Measurements from ENCODE around the gene ABI3BP. TPM values are rescaled to one million over a fixed set of nuclear protein-coding genes. Genes with fewer than 3 reads are reported as not detected.

Gene ABI3BP
- total RNA-seq, 4 donors from 2014 or later, result 7.9 to 32.6 (median 17.6) TPM

- no peaks in the 10 kb centered on the region for H3K27me3 ChIP-seq
- DNase-seq, result no peak
These were observed 113.9 kb downstream of the ABI3BP start for GRCh38 chr3:100879195-100879810.

DNA sequence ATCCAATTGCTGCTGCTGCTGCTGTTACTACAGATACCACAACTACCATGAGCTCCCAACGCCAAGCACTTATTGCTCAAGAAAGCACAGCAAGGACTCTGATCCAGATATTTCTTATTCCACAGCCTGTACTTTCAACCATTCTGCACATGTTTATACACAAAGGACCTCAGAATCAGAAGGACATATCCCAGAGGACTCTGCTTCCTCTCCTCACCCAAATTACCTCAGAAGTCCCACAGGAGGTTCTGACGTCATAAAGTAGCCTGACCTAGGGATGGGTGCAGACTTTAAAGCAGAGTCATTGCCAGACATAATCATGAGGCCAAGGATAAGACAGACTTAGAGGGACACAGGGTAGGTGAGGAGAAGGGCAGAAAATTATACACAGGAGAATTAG, 115.9 kb downstream of the ABI3BP start:
- Histone ChIP-seq H3K9me3 (no peaks in the 10 kb centered on the region), H3K4me3 (no peak overlapping the region), H3K27me3 (no peaks in the 10 kb centered on the region), H3K27ac (no peak overlapping the region), H3K4me1 (peaks cover 0 to 12% (median 0%) of the 10 kb centered on the region in 4 donors), H3K36me3 (no peaks in the 10 kb centered on the region)
- TF ChIP-seq, protein P1, sequence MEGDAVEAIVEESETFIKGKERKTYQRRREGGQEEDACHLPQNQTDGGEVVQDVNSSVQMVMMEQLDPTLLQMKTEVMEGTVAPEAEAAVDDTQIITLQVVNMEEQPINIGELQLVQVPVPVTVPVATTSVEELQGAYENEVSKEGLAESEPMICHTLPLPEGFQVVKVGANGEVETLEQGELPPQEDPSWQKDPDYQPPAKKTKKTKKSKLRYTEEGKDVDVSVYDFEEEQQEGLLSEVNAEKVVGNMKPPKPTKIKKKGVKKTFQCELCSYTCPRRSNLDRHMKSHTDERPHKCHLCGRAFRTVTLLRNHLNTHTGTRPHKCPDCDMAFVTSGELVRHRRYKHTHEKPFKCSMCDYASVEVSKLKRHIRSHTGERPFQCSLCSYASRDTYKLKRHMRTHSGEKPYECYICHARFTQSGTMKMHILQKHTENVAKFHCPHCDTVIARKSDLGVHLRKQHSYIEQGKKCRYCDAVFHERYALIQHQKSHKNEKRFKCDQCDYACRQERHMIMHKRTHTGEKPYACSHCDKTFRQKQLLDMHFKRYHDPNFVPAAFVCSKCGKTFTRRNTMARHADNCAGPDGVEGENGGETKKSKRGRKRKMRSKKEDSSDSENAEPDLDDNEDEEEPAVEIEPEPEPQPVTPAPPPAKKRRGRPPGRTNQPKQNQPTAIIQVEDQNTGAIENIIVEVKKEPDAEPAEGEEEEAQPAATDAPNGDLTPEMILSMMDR (IDR thresholded peaks at IDR 0.05), result no peak
- TF ChIP-seq POLR2AphosphoS5 (IDR thresholded peaks at IDR 0.05) (no peak), EP300 (IDR thresholded peaks at IDR 0.05; ENCODE audit: low read depth) (no peak), POLR2A (IDR thresholded peaks at IDR 0.05) (no peak)
- in situ Hi-C loops (cut with MboI; ENCODE audit: low pct_ligation_motif_present in 1 of 4, low pct_unique_long_range_greater_than_20kb in 1 of 4, low sequenced_read_pairs in 3 of 4), result no loop called here
- WGBS, 2 donors (ENCODE audit: low coverage in 1 of 2), result 81 to 82% methylated on average over 2 of the region's 2 CpGs
- DNase-seq, result no peak
- intact Hi-C loops (cut with DNase I; ENCODE audit: low total_unique reads), result no loop called here

More at GRCh38 chr3:100879195-100879810, 113.9 kb downstream of the ABI3BP start:
- Histone ChIP-seq H3K4me1 (peaks cover 0 to 12% (median 0%) of the 10 kb centered on the region in 4 donors), H3K4me3 (no peak overlapping the region), H3K9me3 (no peaks in the 10 kb centered on the region), H3K36me3 (no peaks in the 10 kb centered on the region), H3K27ac (peak overlapping the region in 3 of 4 donors; percentile 7 to 16 (median 14))
- 62 to 82% methylated on average over 4 of the region's 4 CpGs for WGBS, 2 donors (ENCODE audit: low coverage in 1 of 2)
- intact Hi-C loops (cut with DNase I; ENCODE audit: low total_unique reads), result no loop called here
- TF ChIP-seq POLR2AphosphoS5 (IDR thresholded peaks at IDR 0.05) (no peak), POLR2A (IDR thresholded peaks at IDR 0.05) (no peak)
- in situ Hi-C loops (cut with MboI; ENCODE audit: low pct_ligation_motif_present in 1 of 4, low pct_unique_long_range_greater_than_20kb in 1 of 4, low sequenced_read_pairs in 3 of 4), result no loop called here

- 0 to 16% methylated on average over 5 of the region's 5 CpGs for WGBS, 2 donors (ENCODE audit: low coverage in 1 of 2)
- Histone ChIP-seq H3K36me3 (no peaks in the 10 kb centered on the region), H3K9me3 (no peaks in the 10 kb centered on the region), H3K27ac (no peak overlapping the region), H3K4me1 (peaks cover 0 to 12% (median 0%) of the 10 kb centered on the region in 4 donors), H3K4me3 (no peak overlapping the region), H3K27me3 (no peaks in the 10 kb centered on the region)
- DNase-seq, result peak; percentile 60
- TF ChIP-seq POLR2AphosphoS5 (IDR thresholded peaks at IDR 0.05) (no peak), POLR2A (IDR thresholded peaks at IDR 0.05) (no peak), EP300 (IDR thresholded peaks at IDR 0.05; ENCODE audit: low read depth) (no peak)
- TF ChIP-seq, protein P1 (IDR thresholded peaks at IDR 0.05), result no peak
- intact Hi-C loops (cut with DNase I; ENCODE audit: low total_unique reads), result no loop called here
- in situ Hi-C loops (cut with MboI; ENCODE audit: low pct_ligation_motif_present in 1 of 4, low pct_unique_long_range_greater_than_20kb in 1 of 4, low sequenced_read_pairs in 3 of 4), result no loop called here
These were observed 118.0 kb downstream of the ABI3BP start for GRCh38 chr3:100875239-100875638.

- in situ Hi-C loops (cut with MboI; ENCODE audit: low pct_ligation_motif_present in 1 of 4, low pct_unique_long_range_greater_than_20kb in 1 of 4, low sequenced_read_pairs in 3 of 4) (no loop called here), intact Hi-C loops (cut with DNase I; ENCODE audit: low total_unique reads) (no loop called here)
- DNase-seq, result no peak
- Histone ChIP-seq H3K9me3 (no peaks in the 10 kb centered on the region), H3K36me3 (no peaks in the 10 kb centered on the region), H3K27me3 (no peaks in the 10 kb centered on the region), H3K27ac (no peak overlapping the region), H3K4me1 (peaks cover 0 to 7% (median 0%) of the 10 kb centered on the region in 4 donors), H3K4me3 (no peak overlapping the region)
- 85 to 89% methylated on average over 2 to 3 of the region's 3 CpGs for WGBS, 2 donors (ENCODE audit: low coverage in 1 of 2)
- TF ChIP-seq, protein P1 (IDR thresholded peaks at IDR 0.05), result no peak
- TF ChIP-seq EP300 (IDR thresholded peaks at IDR 0.05; ENCODE audit: low read depth) (no peak), POLR2A (IDR thresholded peaks at IDR 0.05) (no peak), POLR2AphosphoS5 (IDR thresholded peaks at IDR 0.05) (no peak)
These were observed 119.6 kb downstream of the ABI3BP start for GRCh38 chr3:100873611-100874010.

Measured in transverse colon (tissue), 4 donors.